ENCODE results near the gene CIAO1.
"Not testable (repeated sequence)": the region's sequence is repeated elsewhere in the genome, so short reads cannot be mapped to it uniquely, and the experiment has no call there.

The CIAO1 gene

DNA sequence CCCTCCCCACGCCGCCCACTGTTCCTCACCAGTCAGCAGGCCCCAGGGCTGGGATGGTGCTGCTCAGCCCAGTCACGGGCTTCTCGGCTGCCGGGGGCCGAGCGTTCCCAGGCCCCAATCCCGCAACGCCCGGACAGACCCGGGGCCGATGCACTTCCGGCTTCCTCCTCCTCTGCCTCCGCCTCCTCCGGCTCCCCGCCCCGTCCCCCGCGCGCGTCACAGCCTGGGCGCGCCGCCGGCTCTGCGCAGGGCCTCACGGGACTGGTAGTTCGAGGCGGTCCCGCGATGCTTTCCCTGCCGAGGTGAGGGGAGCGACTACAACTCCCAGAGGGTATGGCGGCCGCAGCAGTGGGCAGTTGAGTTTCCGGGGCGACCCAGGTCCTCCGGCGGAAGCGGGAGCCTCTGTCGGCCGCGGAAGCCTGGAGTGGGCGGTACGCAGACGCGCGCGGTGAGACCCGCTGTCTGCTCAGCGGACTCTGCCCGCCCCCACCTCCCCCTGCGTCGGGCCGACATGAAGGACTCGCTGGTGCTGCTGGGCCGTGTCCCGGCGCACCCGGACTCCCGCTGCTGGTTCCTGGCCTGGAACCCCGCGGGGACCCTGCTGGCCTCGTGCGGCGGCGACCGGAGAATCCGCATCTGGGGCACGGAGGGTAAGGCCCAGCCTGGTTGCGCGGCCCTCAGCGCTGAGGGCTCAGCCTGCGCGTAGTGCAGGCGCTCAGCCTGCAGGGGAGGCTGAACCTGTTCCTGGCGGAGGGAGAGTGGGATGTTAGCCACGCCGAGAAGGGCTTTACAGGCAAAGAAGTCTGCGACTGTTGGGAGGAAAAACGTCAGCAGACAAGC lies at the start of gene CIAO1, which contains the start of gene TMEM127:
TSS of gene CIAO1 (plus strand) at position 386 of the 840 bp plus-strand sequence. CDS start at position 512, 126 bp downstream.
TSS of gene TMEM127 (minus strand) at position 158 of the 840 bp plus-strand sequence. CDS start 616 bp downstream, outside the sequence.
- DNase-seq: peak; percentile 99

DNA sequence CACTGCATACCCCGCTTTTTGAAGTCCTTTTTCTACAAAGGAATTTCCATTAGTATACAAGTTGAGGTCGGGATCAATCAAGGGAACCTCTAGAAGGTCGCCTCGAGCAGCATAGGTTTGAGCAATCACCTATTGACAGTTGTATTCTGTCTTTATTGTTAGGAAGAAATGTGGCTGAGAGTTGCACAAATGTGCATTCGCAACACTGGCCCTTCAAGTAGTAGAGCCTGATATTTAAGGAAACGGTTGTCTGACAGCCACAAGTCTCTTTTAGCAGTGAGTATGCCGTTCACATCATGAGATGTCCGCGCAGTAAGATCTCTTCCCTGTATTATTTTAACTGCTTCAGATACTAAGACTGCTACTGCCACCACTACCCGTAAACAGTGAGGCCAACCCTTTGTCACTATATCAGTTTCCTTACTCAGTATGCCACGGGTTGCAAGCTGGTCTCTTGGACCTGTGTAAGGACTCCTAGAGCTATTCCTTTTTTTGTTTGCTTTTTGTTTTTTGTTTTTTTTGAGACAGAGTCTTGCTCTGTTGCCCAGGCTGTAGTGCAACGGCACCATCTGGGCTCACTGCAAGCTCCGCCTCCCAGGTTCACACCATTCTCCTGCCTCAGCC lies 47.4 kb upstream of the CIAO1 start:
- DNase-seq: no peak

DNA sequence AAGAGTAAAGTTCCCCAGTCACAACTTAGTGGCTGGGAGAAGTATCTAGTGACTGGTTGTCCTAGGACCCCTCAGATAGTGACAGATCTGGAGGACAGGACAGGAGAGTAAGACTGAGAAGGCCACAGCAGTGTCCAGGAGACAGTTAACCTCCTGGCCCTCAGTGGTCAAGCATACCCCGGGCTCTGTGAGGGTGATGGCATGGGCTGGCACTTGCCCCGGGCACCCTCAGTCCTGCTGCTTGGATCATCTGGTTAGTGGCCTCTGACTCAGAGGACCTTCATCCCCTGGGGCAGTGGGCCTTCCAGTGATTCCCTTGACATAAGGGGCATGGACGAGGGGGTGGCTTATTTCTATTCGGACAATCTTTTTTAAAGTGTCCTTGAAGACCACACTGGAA lies 46.1 kb upstream of the CIAO1 start:
- not testable (repeated sequence) for DNase-seq

DNA sequence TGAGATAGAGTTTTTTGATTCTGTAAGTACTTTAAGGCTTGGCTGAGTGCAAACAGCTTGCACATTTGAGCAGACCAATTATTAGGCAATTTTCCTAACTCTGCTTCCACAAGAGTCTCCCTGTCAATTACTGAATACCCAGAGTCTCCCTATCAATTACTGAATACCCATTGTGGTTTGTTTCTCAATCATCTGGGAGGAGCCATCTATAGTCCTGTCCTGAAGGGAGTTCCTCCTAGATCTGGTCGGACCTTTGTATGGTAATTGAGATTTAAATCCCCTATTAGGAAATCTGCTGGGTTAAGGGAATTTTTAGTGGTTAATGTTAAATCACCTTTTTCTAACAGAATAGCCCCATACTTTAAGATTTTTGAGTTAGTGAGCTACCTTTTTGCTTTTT lies 44.9 kb upstream of the CIAO1 start:
- not testable (repeated sequence) for DNase-seq

DNA sequence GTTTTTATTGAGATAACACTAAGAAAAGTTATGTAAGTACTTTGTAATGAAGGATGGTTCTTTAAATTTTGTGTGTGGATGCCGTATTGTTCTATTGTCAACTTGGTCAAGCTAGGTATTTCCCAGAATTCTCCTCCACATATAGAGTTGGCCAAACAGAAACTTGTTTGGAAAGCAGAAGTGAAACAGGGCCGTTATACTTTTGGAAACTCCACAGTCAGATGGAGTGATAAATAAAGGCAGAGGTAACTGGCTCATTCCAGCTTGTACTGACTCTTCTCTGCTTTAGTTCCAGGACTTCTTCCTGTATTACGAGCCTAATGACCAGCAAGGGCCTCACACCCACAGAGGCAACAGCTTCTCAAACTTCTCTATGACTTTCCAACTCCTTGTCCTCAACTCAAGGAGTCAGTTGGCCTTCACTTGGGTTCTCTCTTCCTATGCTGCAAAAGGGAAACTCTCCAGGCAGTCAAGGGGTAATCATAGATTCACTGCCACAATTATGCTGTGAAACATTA lies 41.0 kb upstream of the CIAO1 start:
- no peak for DNase-seq

DNA sequence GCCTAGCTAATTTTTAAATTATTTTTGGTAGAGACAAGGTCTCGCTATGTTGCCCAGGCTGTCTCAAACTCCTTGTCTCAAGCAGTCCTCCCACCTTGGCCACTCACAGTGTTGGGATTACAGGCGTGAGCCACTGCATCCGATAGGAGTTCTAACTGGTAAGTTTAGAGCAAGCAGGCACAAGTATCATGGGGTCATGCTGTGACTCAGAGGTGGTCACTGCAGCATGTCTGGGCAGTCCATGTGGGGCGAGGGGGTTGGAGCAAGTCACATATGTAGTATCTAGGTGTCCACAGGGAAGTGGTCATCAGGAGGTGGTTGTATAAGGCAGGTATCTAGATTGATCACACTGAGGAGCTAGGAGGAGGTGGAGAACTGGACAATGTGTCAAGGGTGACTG lies 34.7 kb upstream of the CIAO1 start:
- DNase-seq: no peak

DNA sequence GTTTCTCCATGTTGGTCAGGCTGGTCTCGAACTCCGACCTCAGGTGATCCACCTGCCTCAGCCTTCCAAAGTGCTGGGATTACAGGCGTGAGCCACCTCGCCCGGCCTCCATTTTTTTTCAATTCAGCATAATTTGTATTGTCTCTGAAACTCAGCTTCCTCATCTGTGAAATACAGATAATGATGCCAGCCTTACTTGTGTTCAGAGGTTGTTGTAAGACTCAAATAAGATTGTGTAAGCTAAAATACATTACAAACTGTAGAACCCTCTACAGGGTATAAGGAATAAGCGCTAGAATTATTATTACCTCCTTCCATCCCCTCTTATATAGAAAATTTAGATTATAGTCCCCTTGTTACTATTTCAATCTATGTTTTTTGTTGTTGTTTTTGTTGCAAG lies 32.6 kb upstream of the CIAO1 start:
- no peak for DNase-seq

DNA sequence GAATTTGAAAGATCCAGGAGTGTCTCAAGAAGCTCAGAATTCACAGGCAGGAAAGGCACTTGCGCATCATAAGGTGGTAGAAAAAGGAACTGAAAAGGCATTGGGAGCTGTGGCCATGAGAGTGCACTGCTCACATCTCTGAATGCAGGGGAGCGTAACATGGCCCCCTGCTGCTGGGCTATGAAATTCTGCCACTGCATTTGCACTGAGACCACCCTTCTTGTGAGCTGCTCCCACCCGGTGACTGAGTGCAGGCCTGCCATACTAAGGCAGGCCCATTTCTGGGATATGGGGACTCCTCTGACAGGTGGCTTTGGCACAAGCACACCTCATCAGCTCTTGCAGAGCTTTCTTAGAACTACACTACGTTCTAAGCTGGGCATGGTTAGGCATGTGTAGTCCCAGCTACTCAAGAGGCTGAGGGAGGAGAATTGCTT lies 32.1 kb upstream of the CIAO1 start:
- DNase-seq: no peak

DNA sequence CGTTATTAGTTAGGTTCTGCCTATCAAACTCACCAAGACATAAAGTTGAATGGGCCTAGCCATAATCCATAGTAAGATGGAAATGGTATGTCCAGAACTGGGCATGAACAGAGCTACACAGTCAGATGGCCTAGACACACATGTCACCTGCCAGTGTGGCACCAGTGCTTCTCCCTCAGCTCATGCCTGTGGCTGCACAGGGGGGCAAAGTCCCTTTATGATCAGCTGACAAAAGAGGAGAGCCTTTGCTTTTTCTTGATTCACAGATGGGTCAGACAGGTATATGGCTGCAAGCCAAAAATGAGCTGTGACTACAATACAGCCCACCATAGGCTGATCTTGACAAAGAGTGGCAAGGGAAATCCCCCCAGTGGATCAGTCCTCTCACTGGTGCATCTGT lies 29.1 kb upstream of the CIAO1 start:
- DNase-seq: no peak

DNA sequence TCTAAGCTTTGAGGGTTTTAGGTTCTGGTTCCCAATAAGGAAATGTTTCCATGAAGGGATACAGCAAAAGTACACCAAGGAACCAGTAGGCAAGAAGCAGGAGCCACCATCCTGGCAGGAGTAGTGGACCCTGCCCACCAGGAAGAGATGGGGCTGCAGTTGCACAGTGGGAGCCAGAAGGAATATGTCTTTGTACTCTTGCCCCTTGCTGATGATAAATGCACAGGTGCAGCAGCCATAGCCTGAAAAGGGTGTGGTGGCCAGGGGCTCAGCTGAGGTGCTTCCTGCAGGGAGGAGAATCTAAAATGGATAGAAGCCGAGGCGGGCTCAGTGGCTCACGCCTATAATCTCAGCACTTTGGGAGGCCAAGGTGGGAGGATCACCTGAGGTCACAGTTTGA lies 27.8 kb upstream of the CIAO1 start:
- DNase-seq: no peak

DNA sequence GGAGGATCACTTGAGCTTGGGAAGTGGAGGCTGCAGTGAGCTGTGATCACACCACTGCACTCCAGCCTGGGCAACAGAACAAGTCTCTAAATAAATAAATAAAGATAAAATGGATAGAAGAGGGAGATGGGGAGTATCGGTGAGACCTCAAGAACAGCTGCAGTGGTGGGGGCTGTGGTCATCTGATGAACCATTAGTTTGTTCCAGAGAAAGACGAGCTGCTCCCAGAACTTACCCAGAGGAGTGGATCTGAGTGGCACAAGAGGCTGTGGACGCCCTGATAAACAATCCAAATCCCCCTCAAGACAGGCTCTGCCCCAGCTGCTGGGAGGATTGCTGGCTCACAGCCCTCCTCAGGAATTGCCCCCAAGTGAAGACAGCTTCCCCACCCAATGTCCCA lies 26.9 kb upstream of the CIAO1 start:
- no peak for DNase-seq

DNA sequence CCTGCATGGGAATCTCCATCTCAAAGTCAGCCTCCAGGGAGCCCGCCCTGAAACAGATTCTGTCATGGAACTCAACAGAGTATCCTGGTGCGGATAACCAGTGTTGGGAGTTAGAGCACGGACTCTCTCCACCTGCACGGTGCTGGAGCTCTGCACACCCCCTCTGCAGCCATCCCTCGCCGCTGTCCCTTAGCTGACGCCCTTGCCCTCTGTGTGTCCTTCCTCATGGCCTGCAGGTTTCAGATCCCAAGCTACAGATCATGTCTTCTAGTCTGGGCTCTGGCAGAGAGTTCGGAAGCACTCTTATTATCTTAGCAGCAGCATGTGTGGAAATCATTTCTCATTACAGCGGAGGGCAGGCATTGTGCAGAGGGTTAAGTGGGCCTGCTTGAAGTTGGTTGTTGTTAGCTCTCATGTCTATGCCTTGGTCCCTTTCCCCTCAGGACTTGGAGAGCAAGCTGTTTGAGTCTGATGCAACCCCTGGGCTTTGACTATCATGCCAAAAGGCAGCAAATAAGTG lies 26.2 kb upstream of the CIAO1 start:
- DNase-seq: no peak

DNA sequence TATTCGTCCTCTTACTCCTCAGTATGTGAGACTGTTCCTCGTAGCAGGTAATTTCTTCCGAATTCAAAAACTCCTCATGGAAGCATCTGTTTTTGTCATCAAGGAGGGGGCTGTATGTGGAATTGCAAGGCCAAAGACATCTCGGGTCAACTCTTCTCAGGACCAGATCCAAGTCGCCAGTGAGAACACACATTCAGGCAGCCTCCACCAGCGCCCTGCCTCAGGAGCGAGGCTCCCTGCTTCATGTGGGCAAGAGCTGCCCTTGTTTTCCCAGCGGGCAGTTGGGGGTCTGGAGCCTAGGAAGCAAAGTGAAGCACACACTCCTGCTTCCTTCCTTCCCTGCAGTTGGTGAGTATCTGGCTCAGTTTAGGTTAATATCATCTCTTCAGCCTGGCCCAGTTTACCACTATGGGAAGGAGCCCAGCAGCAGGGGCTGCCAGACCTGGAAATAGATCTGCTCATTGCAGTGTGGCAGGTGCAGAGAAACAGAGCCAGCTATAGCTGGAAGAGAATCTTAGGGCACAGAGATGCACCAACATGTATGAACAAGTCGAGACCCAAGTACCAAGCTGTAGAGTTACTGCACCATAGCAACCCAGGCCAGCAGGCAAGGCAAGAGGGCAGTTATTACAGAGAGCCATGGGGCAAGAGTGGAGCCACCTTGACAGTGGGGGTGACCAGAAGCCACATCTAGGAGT lies 25.5 kb upstream of the CIAO1 start:
- DNase-seq: no peak

DNA sequence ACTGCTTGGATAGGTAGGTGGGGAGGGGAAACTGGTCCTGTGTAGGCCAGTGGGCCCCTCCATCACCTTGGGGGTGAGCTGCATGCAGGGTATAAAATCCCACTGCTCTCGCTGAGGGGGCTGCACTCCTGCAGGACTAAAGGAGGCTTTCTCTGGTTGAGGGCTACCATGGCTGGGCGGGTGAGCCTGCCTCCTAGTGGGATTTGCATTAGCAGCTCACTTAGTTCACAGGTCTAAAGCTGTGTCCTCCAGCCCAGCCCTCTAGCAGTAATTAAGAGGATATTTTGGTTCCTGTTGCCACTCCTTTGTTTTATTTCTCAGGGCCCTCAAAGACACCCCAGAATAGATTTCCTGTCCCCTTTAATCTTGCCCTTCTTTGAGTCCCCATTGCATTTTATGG lies 24.8 kb upstream of the CIAO1 start:
- DNase-seq: no peak

DNA sequence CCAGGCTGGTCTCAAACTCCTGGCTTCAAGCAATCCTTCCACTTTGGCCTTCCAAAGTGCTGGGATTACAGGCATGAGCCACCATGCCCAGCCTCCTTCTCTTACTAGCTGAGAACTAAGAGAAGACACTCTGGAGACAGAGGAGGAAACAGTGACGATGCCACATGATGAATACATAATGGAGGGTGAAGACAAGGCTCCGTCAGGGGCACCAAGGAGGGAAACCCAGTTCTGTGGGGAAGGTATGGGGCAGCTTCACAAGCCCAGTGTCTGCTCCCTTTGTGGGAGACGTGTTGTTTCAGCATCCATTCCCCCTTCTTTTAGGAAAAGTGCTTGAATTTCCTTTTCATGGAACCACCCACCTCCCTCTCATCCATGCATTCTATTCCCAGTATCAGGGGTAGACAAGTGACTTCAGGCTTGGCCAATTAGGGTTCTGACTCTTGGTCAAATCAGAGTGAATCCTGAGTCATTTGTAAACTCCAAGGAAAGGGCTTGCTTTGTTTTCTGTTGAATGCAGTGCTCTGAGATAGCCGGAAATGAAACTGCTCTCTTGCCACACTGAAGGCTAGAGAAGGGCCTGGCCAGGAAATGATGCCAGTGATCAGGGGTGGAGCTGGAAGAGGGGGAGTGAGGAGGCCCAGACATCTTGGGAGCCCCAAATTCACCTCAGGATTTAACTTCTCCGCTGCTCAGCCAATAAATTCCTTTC lies 24.0 kb upstream of the CIAO1 start:
- DNase-seq: peak; percentile 76

DNA sequence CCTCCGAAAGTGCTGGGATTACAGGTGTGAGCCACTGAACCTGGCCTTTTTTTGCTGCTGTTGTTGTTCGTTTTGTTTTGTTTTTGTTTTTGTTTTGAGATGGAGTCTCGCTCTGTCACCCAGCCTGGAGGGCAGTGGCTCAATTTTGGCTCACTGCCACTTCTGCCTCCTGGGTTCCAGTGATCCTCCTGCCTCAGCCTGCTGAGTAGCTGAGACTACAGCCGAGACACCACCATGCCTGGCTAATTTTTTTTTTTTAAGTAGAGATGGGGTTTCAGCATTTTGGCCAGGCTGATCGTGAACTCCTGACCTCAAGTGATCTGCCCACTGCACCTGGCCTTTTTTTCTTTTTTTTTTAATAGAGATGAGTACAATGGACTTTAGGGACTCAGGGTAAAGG lies 22.2 kb upstream of the CIAO1 start:
- no peak for DNase-seq

DNA sequence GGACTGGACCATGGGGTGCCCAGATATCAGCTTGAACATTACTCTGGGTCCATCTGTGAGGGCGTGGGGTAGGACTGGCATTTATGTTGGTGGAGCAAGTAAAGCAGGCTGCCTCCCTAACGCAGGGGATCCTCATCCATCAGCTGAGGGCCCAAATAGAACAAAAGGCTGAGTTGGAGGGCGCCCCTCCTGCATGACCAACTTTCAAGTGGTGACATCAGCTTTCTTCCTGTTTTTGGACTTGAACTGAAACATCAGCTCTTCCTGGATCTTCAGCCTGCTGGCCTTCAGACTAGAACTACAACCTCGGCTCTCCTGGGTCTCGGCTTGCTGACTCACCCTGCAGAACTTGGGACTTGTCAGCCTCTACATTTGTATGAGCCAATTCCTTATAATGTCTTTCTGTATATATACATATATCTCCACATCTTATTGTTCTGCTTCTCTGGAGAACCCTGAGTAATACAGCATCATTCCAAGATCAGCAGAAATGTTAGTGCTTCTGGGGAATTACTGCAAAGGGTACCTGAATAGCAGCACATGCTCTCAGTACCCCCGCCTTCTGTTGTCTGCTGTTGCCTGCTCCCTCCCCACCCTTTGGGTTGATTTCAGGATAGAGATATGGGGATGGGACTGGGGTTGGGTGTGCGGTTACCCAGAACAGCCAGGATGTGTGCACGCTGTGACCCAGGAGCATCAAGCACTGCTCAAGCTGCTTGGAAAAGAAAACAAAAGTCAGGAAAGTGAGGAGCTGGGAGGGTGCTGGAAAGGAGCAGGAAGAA lies 20.2 kb upstream of the CIAO1 start:
- no peak for DNase-seq

DNA sequence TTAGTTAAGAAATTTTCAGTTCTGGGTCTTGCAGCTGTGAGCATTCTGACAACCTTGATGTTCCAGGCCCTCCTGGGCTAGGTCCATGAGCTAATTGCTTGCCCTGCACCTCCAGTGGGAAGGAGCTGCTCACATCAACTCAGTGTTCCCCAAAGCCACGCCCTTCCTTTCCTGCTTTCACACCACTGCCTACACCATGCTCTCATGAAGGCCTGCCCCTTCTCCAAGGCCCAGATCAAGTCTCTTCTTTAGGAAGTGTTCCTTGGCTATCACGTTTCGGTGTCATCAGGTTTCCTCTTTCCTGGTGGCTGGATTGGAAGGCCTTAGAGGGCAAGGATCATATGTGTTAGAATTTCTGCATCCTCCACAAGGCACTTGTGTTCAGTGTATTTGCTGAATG lies 19.0 kb upstream of the CIAO1 start:
- DNase-seq: no peak

DNA sequence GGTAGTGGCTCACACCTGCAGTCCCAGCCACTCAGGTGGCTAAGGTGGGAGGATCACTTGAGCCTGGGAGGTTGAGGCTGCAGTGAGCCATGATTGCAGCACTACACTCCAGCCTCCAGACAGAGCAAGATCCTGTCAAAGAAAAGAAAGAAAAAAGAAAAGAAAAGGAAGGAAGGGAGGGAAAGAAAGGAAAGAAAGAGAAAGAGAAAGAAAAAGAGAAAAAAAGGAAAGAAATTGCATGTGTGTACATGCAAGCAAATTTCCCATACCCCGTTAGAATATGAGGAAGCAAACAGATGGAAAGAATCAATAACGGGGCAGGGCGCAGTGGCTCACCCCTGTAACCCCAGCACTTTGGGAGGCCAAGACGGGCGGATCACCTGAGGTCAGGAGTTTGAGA lies 18.1 kb upstream of the CIAO1 start:
- DNase-seq: no peak

DNA sequence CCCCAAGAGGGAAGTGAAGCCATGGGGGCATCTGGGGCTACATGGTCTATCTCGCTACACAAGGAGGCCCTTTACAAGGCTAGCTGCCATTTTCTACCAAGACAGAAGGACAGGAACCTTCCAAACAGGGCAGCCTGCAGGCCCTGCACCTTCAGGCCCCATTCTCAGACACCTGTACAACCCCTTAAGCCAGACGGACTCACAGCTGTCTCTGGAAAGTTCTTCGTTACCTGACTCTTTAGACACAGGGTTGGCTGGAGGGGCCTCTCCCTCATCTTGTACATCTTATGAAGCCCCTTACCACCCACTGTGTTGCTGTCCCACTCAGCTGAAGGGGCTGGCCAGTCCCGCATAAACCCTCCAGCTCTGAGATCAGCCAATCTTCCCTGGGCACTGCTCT lies 17.4 kb upstream of the CIAO1 start:
- no peak for DNase-seq

DNA sequence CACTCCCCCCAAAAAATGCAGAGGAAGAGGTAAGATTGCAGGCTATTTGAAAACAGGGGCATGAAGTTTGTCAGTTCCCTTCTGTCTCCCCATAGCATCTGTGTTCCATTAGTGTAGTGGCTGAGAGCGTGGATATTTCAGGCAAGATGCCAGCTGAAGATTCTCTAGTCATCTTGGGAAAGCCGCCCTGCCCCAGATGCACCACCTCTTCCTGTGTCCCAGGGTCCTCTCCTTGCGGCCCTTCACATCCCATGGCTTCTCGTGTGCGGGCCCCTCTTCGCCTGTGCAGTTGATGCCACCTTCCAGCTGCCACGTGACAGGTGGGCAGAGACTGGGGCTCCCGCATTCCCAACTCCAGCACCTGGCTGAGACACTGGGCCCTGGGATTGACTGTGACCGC lies 16.4 kb upstream of the CIAO1 start:
- DNase-seq: no peak

DNA sequence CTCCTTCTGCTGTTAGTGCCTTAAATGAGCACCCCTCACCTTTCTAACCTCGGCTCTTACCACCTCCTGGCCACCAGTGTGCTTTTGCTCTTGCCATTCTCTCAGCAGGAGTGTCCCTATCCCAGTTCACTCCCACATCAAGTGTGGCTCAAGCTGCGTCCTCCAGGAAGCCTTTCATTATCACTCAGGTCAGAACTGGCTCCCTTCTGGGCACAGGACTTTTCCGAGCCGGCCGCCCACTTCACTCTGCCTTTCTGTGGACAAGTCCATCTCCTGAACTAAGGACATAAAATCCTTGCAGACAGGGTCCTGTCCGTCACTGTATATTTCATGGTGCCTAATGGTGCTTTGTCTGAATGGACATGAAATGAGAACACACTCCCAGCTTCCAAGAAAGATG lies 15.8 kb upstream of the CIAO1 start:
- no peak for DNase-seq

Data from stimulated activated CD4-positive, alpha-beta T cell treated with anti-CD3 and anti-CD28 coated beads, Interleukin-1b, Interleukin-23, amount 100 ng/mL, for 48 hours (primary cell).